Measurements from ENCODE around the gene CHID1. TPM values are rescaled to one million over a fixed set of nuclear protein-coding genes. Genes with fewer than 3 reads are reported as not detected.

Gene CHID1
- total and polyA plus RNA-seq, 9 of the 15 experiments (the other 6 are each of a cell fraction or from before 2014, with no cell fraction given) = 15.1 to 108 (median 39.8) TPM

GRCh38 chr11:844693-845644, 65.6 kb downstream of the CHID1 start:
- Histone ChIP-seq H4K20me1 (replicated peaks; ENCODE audit: control insufficient read depth, insufficient read depth, low read length) (no peaks in the 10 kb centered on the region; the same call in 1 of the 2 replicates), H3K27me3 (ENCODE audit: control insufficient read depth in 2 of 2, insufficient read depth in 2 of 2, low read length in 2 of 2) (no peaks in the 10 kb centered on the region), H3K4me2 (ENCODE audit: insufficient read depth, low read length) (no peak overlapping the region), H2AFZ (ENCODE audit: low read depth, low read length) (no peak overlapping the region), H3K9me3 (replicated peaks; ENCODE audit: control insufficient read depth, insufficient read depth, low read depth, low read length) (no peaks in the 10 kb centered on the region), H3K27ac (ENCODE audit: extremely low read depth, low read depth, low read length) (no peak overlapping the region), H3K4me1 (replicated peaks in 1 of 2; ENCODE audit: control insufficient read depth in 2 of 2, insufficient read depth in 2 of 2, low read length in 2 of 2) (peaks cover 27 to 80% of the 10 kb centered on the region in 2 experiments), H3K79me2 (ENCODE audit: control insufficient read depth, insufficient read depth, low read length) (peaks cover 37% of the 10 kb centered on the region), H3K9me1 (ENCODE audit: control insufficient read depth, insufficient read depth, low read length) (peaks cover 3% of the 10 kb centered on the region), H3K9ac (ENCODE audit: insufficient read depth in 1 of 2, low read depth in 2 of 2, low read length in 2 of 2) (peak overlapping the region in 1 of 2 experiments; percentile 75; a peak in 2 of 4 replicates), H3K36me3 (ENCODE audit: control insufficient read depth, insufficient read depth, low read length) (peaks cover 14% of the 10 kb centered on the region; the same call in 1 of the 3 replicates), H3K4me3 (no peak overlapping the region)
- DNase-seq (ENCODE audit: extremely low read depth in 1 of 4, low spot score in 3 of 4) (peak; percentile 66 to 79 (median 70)), ATAC-seq (peak; percentile 28), FAIRE-seq (peak; percentile 64)
- in situ Hi-C loops (cut with MboI) = no loop called here
- ChIA-PET POLR2A (interaction anchor here (0.5 to 1.6 kb wide), 2 partner anchors 11 to 56 kb away, joined by 5 read pairs; no protein-coding TSS in a partner anchor), CTCF (ENCODE audit: low intra/inter-chr PET ratio) (no interaction called here)
- intact Hi-C loops (cut with micrococcal nuclease) = loop anchor here (5.0 to 10.0 kb wide), 2 partner anchors 70 to 207 kb away; partner anchors contain the start of gene CHID1
- BruUV-seq (replicated peaks) = no TSS peak
- WGBS (ENCODE audit: insufficient coverage, low coverage, missing lambda C conversion rate) = 72% methylated on average over 23 of the region's 31 CpGs
- TF ChIP-seq BHLHE40 (IDR thresholded peaks at IDR 0.05; ENCODE audit: low read length) (peak; percentile 80), MCM3 (IDR thresholded peaks at IDR 0.05) (no peak), PTBP1 (IDR thresholded peaks at IDR 0.05; ENCODE audit: low read depth, low read length) (no peak), SOX6 (IDR thresholded peaks at IDR 0.05) (no peak), MEF2D (tag; conservative IDR thresholded peaks at IDR 0.05; ENCODE audit: low read depth) (no peak), MXI1 (IDR thresholded peaks at IDR 0.05; ENCODE audit: low read depth, low read length) (0 out of 2 replicates have a peak, but pooled peaks have one; percentile 33), RBFOX2 (IDR thresholded peaks at IDR 0.05; ENCODE audit: low read depth, low read length) (no peak), RFX1 (IDR thresholded peaks at IDR 0.05) (peak; percentile 90), SP1 (CRISPR knock-in tag; IDR thresholded peaks at IDR 0.05) (no peak), NFIC (IDR thresholded peaks at IDR 0.05) (peak; percentile 74), FOXP1 (CRISPR knock-in tag; IDR thresholded peaks at IDR 0.05) (no peak)
- TF ChIP-seq, protein P1, sequence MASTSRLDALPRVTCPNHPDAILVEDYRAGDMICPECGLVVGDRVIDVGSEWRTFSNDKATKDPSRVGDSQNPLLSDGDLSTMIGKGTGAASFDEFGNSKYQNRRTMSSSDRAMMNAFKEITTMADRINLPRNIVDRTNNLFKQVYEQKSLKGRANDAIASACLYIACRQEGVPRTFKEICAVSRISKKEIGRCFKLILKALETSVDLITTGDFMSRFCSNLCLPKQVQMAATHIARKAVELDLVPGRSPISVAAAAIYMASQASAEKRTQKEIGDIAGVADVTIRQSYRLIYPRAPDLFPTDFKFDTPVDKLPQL (IDR thresholded peaks at IDR 0.05; ENCODE audit: extremely low read depth, insufficient read length) = no peak
- TF ChIP-seq, protein P2, sequence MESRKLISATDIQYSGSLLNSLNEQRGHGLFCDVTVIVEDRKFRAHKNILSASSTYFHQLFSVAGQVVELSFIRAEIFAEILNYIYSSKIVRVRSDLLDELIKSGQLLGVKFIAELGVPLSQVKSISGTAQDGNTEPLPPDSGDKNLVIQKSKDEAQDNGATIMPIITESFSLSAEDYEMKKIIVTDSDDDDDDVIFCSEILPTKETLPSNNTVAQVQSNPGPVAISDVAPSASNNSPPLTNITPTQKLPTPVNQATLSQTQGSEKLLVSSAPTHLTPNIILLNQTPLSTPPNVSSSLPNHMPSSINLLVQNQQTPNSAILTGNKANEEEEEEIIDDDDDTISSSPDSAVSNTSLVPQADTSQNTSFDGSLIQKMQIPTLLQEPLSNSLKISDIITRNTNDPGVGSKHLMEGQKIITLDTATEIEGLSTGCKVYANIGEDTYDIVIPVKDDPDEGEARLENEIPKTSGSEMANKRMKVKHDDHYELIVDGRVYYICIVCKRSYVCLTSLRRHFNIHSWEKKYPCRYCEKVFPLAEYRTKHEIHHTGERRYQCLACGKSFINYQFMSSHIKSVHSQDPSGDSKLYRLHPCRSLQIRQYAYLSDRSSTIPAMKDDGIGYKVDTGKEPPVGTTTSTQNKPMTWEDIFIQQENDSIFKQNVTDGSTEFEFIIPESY (CRISPR knock-in tag; IDR thresholded peaks at IDR 0.05) = peak; percentile 15; the same call in 1 of the 2 replicates
- TF ChIP-seq, protein P3, sequence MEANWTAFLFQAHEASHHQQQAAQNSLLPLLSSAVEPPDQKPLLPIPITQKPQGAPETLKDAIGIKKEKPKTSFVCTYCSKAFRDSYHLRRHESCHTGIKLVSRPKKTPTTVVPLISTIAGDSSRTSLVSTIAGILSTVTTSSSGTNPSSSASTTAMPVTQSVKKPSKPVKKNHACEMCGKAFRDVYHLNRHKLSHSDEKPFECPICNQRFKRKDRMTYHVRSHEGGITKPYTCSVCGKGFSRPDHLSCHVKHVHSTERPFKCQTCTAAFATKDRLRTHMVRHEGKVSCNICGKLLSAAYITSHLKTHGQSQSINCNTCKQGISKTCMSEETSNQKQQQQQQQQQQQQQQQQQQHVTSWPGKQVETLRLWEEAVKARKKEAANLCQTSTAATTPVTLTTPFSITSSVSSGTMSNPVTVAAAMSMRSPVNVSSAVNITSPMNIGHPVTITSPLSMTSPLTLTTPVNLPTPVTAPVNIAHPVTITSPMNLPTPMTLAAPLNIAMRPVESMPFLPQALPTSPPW (CRISPR knock-in tag; IDR thresholded peaks at IDR 0.05) = peak; percentile 75
- TF ChIP-seq, protein P4, sequence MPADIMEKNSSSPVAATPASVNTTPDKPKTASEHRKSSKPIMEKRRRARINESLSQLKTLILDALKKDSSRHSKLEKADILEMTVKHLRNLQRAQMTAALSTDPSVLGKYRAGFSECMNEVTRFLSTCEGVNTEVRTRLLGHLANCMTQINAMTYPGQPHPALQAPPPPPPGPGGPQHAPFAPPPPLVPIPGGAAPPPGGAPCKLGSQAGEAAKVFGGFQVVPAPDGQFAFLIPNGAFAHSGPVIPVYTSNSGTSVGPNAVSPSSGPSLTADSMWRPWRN (IDR thresholded peaks at IDR 0.05; ENCODE audit: low read depth) = no peak
- TF ChIP-seq, protein P5, sequence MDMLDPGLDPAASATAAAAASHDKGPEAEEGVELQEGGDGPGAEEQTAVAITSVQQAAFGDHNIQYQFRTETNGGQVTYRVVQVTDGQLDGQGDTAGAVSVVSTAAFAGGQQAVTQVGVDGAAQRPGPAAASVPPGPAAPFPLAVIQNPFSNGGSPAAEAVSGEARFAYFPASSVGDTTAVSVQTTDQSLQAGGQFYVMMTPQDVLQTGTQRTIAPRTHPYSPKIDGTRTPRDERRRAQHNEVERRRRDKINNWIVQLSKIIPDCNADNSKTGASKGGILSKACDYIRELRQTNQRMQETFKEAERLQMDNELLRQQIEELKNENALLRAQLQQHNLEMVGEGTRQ (CRISPR knock-in tag; IDR thresholded peaks at IDR 0.05) = peak; percentile 45
